Stomach (tissue), 9 donors: ENCODE data around the gene PLET1. TPM values are rescaled to one million over a fixed set of nuclear protein-coding genes. Genes with fewer than 3 reads are reported as not detected.

ENCODE experiments used
- DNase-seq, 2 donors: peaks; one replicate each; pipeline versions ENCODE4 v3.0.0 to v3.0.0-alpha.2; 2013 to 2019
- H3K27ac ChIP-seq, 5 donors: fragments of 200-600 bp in 4 of 5; sonication (generic) in 4 of 5; one replicate each; pipeline ENCODE4 v1.5.1; 2013 to 2019; ENCODE audit warnings: mild to moderate bottlenecking in 1 of 5, moderate library complexity in 1 of 5
- H3K27me3 ChIP-seq, 3 donors: fragments of 200-600 bp; sonication (generic); one replicate each; pipeline ENCODE4 v1.5.1; 2017 to 2019; ENCODE audit warnings: mixed run types in 1 of 3
- H3K36me3 ChIP-seq, 4 donors: fragments of 200-600 bp; sonication (generic); 1 replicate in 3 of 4; 2 replicates in 1 of 4; pipeline ENCODE4 v1.5.1; 2016 to 2019
- H3K4me1 ChIP-seq, 4 donors: fragments of 200-600 bp; sonication (generic); one replicate each; pipeline ENCODE4 v1.5.1; 2016 to 2019
- H3K4me3 ChIP-seq, 4 donors: fragments of 200-600 bp; sonication (generic) in 3 of 4; one replicate each; pipeline ENCODE4 v1.5.1; 2016 to 2019; ENCODE audit warnings: mild to moderate bottlenecking in 1 of 4
- H3K9me3 ChIP-seq, 4 donors: fragments of 200-600 bp; sonication (generic); one replicate each; pipeline ENCODE4 v1.5.1; 2016 to 2019
- CTCF ChIP-seq, 7 experiments: fragments of 450-650 bp in 4 of 7; fragments of 200-600 bp in 3 of 7; sonication (generic) in 3 of 7; IDR thresholded peaks; one replicate each; pipeline ENCODE4 v1.5.1; 2016 to 2019; ENCODE audit warnings: antibody characterized with exemption in 7 of 7, control low read depth in 2 of 7, mild to moderate bottlenecking in 1 of 7
- EP300 ChIP-seq: sonication (generic); formaldehyde crosslinking; IDR thresholded peaks from one replicate; pipeline ENCODE4 v1.6.1; 2017; ENCODE audit warnings: antibody characterized with exemption
- POLR2A ChIP-seq, 4 donors: fragments of 450-650 bp; IDR thresholded peaks; one replicate each; pipeline ENCODE4 v1.6.1; 2016; ENCODE audit warnings: antibody characterized with exemption in 4 of 4, control low read depth in 2 of 4, mild to moderate bottlenecking in 1 of 4, moderate library complexity in 1 of 4
- POLR2AphosphoS5 ChIP-seq, 3 donors: sonication (generic); formaldehyde crosslinking; IDR thresholded peaks; one replicate each; pipeline ENCODE4 v1.6.1; 2016; ENCODE audit warnings: antibody characterized with exemption in 3 of 3
- WGBS, 5 donors: extraction: QIAGEN DNeasy Blood & Tissue Kit in 3 of 5; methylation state at CpG; one replicate each; pipeline versions ENCODE4 v1.1.5 to v1.1.7; 2013 to 2018; 5-methylcytosine and 5-hydroxymethylcytosine counted together
- intact Hi-C: fragments of 100-400 bp; cut with DNase I; formaldehyde crosslinking; loops from one replicate; pipeline ENCODE4 v1.15.1; 2023; ENCODE audit warnings: low total_unique reads
- polyA plus RNA-seq, 3 donors: library from polyadenylated mRNA; stranded (reverse); fragments of 200-250 nt; gene quantifications; one replicate each; pipeline ENCODE4 v1.2.3, GENCODE V29; 2013
- total RNA-seq, 5 donors: library from RNA; depleted of rRNA; stranded (reverse); fragments of >200 nt; gene quantifications; one replicate each; pipeline versions ENCODE4 v1.1.0 to v1.2.3, GENCODE V29; 2014 to 2016
- donor health status: healthy with polysubstance abuse.
- donor health status: Bipolar disorder and iron deficiency.
- donor health status: healthy.

PLET1 gene
- total and polyA plus RNA-seq, 8 donors: not detected

- H3K27me3 ChIP-seq: no peaks in the 10 kb centered on the region
- peaks cover 26 to 62% (median 35%) of the 10 kb centered on the region in 4 donors for H3K4me1 ChIP-seq
- TF ChIP-seq EP300 (no peak), CTCF (IDR thresholded peaks at IDR 0.05) (no peak), POLR2A (IDR thresholded peaks at IDR 0.05) (no peak), POLR2AphosphoS5 (IDR thresholded peaks at IDR 0.05) (no peak)
- intact Hi-C loops: no loop called here
- no peaks in the 10 kb centered on the region for H3K36me3 ChIP-seq
- H3K4me3 ChIP-seq: peak overlapping the region; percentile 60 to 63 (median 60)
- WGBS, 5 donors: 5 to 15% (median 12%) methylated on average over 4 of the region's 4 CpGs
- DNase-seq: no peak
- H3K9me3 ChIP-seq: no peaks in the 10 kb centered on the region
- H3K27ac ChIP-seq: peak overlapping the region; percentile 68 to 86 (median 75)
Observed at GRCh38 chr11:112290493-112290850, 29.8 kb upstream of the PLET1 start.

GRCh38 chr11:112289588-112290492 is 29.2 kb upstream of the PLET1 start:
- peaks cover 23 to 57% (median 35%) of the 10 kb centered on the region in 4 donors for H3K4me1 ChIP-seq
- no peaks in the 10 kb centered on the region for H3K36me3 ChIP-seq
- no peaks in the 10 kb centered on the region for H3K27me3 ChIP-seq
- WGBS, 5 donors: 2 to 7% (median 3%) methylated on average over 22 to 60 of the region's 60 CpGs
- intact Hi-C loops: loop anchor here (10.0 kb wide), 2 partner anchors 265 to 1005 kb away; no protein-coding TSS in a partner anchor
- H3K4me3 ChIP-seq: peak overlapping the region; percentile 60 to 63 (median 60)
- H3K27ac ChIP-seq: peak overlapping the region; percentile 68 to 86 (median 75)
- TF ChIP-seq EP300 (no peak), POLR2A (IDR thresholded peaks at IDR 0.05) (no peak), CTCF (IDR thresholded peaks at IDR 0.05) (peak in 5 of 7 experiments; percentile 43 to 84 (median 70)), POLR2AphosphoS5 (IDR thresholded peaks at IDR 0.05) (peak in 2 of 3 donors; percentile 15 to 65)
- H3K9me3 ChIP-seq: no peaks in the 10 kb centered on the region
- peak; percentile 88 to 93 for DNase-seq

GRCh38 chr11:112288021-112288420 is 27.4 kb upstream of the PLET1 start:
- intact Hi-C loops: loop anchor here (10.0 kb wide), 2 partner anchors 267 to 1007 kb away; no protein-coding TSS in a partner anchor
- Histone ChIP-seq H3K9me3 (no peaks in the 10 kb centered on the region), H3K4me3 (no peak overlapping the region), H3K27ac (no peak overlapping the region), H3K36me3 (no peaks in the 10 kb centered on the region), H3K27me3 (no peaks in the 10 kb centered on the region), H3K4me1 (peaks cover 6 to 39% (median 23%) of the 10 kb centered on the region in 4 donors)
- TF ChIP-seq POLR2A (IDR thresholded peaks at IDR 0.05): no peak
- TF ChIP-seq EP300: no peak
- TF ChIP-seq CTCF (IDR thresholded peaks at IDR 0.05): no peak
- TF ChIP-seq POLR2AphosphoS5 (IDR thresholded peaks at IDR 0.05): no peak
- DNase-seq: no peak
- WGBS, 5 donors: 86 to 94% (median 90%) methylated on average over 3 of the region's 3 CpGs

- intact Hi-C loops: loop anchor here (10.0 kb wide), 2 partner anchors 269 to 1009 kb away; no protein-coding TSS in a partner anchor
- Histone ChIP-seq H3K4me1 (peaks cover 4 to 25% (median 12%) of the 10 kb centered on the region in 4 donors), H3K36me3 (no peaks in the 10 kb centered on the region), H3K27ac (peak overlapping the region in 1 of 5 donors; percentile 36), H3K9me3 (no peaks in the 10 kb centered on the region), H3K27me3 (no peaks in the 10 kb centered on the region), H3K4me3 (no peak overlapping the region)
- no peak for TF ChIP-seq POLR2A (IDR thresholded peaks at IDR 0.05)
- TF ChIP-seq POLR2AphosphoS5 (IDR thresholded peaks at IDR 0.05): no peak
- no peak for TF ChIP-seq EP300
- no peak for TF ChIP-seq CTCF (IDR thresholded peaks at IDR 0.05)
- peak in 1 of 2 donors; percentile 46 for DNase-seq
- 55 to 69% (median 65%) methylated on average over 6 of the region's 6 CpGs for WGBS, 5 donors
Observed at GRCh38 chr11:112285841-112286311, 25.2 kb upstream of the PLET1 start.
